GM21576 (cell line): ENCODE results near the gene HIC1.

Experiments used
- ATAC-seq: cut with Tn5 transposase; IDR thresholded peaks from one replicate; pipeline ENCODE4 v1.9.1; 2021; ENCODE audit warnings: mild to moderate bottlenecking, moderate library complexity; ENCODE audit not compliant: unreplicated experiment

Gene HIC1

DNA sequence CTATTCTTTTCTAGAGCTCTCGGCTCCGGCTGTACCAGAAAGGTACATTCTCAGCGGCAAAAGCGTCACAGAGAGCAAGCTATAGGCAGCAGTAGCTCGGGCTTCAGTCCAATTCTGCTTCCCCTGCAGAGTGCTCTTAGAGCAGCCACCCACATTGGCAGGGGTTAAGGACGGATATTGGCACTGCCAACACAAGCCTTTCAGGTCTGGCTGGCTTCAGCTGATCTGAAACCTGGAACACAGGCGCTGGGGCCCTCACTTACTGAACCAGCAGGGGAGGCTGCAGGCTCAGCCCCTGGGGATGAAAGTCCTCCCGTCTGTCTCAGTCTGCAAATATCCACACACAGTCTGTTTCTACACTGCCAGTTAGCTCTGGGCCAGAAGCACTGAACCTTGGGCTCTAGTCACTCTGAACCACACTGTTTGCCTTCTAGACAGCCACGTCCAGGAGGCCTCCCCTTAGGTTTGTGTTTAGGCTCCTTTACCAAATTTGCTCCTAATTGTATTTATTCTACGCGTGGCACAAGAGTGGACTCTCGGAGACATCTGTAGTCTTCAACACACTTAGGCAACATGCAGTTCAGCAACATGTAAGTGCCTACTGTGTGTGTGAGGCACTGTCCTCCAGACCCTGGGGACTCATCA, 40.1 kb downstream of the HIC1 start:
- no peak for ATAC-seq

DNA sequence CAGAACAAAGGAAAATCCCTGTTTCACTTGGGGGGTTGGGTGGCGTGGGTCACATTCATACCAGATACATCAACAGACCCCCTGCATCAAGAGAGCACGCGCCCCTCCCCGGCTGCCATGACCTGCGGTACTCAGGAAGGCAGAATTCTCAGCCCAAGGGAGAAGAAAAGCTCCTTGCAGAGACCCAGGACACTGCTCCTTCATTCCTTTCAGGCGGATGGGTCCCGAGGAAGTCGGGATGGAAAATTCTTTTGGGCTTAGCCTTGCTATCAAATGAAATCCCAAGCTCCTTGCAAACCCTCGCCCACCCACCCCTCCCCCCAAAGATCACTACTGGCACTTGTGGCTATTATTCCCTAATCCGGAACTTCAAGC, 40.6 kb downstream of the HIC1 start:
- ATAC-seq: no peak

DNA sequence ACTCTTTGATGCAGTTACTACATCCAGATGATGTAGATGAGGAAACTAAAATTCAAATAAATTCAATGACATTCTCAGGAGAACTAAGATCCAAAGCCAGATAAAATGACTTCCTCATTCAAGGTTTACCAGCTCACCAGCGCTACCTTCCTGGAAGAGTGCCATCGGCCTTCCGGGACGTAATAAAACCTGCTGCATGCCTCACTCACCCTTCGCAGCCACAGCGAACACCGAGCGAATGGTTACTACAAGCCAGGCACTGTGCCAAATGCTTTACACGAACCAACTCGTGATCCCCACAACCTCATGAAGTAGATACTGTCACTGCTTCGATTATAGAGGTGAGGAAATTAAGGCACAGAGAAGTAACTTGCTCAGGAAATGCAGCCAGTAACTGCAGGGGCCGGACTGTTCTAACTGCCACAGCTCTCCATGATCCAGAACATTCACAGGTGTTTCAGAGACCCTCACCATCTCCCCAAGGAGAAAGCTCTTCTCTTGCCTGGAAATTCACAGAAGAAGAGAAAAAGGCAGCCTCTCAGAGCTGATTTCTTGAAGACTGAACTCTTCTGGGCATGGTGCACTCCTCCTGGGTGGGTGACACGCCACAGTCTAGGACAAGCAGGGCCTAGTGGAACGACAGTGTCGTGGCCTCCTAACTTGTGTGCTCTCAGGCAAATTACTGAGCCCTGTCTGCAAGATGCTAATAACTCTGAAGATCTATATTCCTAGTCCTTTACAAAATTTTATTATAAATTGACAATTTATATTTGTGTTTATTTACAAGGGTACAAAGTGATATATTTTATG, 46.8 kb downstream of the HIC1 start:
- no peak for ATAC-seq

DNA sequence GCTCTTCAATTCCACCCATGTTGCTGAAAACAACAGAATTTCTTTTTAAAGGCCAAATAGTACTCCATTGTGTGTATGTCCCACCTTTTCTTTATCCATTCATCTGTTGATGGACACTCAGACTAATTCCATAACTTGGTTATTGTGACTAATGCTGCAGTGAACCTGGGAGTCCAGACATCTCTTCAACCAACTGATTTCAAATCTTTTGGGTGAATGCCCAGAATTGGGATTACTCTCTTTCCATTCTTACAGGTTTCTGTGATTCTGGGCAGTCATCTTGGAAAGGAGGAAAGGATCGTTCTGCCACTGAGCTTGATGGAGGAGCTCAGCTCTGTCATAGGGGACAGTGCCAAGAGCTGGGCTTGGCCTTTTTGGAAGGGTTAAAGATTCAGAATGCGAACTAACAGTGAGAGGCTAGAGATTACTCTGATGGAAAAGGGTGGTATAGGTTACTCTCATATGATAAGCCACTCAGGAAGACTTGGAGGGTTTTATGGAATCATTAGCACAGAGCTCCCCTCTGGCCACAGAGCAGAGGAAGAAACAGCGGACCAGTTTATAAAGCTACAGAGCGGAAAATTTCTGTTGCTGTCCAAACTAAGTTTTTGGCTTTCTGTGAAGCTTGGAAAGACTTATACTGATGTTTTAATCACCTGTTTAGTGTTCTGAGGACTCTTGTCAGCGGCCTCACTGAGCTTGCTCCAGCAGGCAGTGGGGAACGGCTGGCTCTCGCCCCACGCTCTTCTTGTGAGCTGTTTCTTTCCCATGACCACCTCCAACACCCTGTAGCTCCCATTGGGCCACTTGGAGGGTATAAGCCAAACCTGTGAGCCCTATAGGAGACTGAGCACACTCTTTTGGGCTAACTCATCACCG, 48.3 kb downstream of the HIC1 start:
- no peak for ATAC-seq

DNA sequence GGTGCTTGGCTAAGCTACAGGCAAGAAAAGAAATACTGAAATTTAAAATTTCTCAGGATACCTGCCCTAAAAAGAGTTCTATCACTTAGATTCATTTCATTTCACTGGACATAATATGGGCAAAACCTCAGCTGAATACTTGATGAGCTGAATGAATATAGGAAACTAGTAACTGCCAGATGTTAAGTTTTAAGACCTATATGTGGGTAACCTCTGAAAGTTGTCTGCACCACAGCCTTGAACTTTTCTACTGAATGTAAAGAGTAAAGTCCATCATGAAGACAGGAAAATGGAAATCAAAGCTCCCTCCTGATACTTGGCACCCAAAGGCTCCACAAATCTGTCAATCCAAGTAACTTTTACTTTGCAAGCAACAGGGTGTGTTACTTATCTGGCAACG, 50.8 kb downstream of the HIC1 start:
- no peak for ATAC-seq

DNA sequence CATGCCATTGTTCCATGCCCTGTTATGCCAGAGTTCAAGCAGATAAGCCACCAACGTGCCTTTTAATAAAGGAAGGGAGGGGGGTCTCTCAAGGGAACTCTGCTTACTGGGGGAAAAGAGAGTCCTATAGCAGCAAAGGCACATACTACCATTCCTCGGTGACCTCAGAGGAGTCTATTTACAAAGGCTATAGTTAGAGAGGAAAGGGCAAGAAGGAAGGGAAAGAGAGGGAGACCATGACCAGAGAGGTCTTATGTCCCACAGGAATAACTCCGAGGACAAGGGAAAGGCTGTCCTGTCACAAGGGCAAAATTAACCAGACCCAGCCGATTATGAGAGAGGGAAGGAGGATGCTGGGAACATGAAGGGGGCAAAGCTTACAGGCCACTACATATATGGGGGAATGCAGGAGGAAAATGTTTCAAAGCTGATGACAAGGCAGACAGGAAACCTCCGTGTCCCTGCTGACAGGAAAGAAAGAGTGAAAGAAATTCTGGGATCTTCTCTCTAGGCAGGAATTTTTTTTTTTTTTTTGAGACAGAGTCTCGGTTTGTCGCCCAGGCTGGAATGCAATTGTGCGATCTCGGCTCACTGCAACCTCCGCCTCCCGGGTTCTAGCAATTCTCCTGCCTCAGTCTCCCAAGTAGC, 51.5 kb downstream of the HIC1 start:
- no peak for ATAC-seq

DNA sequence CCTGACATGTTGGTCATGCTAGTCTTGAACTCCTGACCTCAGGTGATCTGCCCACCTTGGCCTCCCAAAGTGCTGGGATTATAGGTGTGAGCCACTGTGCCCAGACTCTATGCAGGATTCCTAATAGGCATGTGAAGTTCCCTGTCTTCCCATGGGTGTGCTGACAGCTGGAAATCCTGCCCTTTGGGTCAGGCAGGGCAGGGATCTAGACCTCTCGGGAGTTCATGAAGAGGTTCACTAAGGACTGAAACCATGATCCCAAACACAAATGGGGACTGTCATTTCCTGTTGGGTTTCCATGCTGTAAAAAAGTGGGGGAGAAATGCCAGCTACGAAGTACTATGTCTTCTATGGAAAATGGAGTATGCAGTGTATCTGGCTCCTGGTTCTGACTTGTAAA, 52.1 kb downstream of the HIC1 start:
- ATAC-seq: no peak

DNA sequence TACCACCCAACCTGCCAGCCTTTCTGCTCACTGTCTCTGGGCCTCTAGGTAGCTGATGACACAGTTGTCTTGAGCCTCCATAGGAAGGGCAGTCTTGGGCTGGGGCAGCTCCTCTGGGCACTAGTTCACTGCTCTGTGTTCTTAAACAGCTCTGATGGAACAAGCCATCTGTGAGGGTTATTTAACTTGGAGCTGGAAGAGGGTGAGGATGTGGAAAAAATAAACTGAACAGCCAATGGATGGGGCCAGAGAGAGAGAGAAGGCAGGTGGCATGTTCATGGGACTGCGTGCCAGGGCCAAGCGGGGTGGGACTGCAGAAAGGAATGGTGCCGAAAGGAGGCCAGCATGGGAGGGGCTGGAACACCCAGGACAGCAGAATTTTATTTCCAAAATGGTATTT, 52.6 kb downstream of the HIC1 start:
- no peak for ATAC-seq

DNA sequence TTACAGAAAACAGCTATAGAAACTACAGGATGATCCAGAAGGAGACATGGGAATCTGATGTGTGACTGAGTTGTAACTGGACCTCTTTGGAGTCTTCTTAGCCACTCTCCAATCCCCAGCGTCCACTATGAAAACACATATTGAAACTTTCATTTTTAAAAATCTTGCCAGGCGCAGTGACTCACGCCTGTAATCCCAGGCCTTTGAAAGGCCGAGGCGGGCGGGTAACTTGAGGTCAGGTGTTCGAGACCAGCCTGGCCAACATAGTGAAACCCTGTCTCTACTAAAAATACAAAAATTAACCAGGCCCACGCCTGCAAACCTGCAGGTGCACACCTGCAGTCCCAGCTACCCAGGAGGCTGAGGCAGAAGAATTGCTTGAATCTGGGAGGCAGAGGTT, 53.3 kb downstream of the HIC1 start:
- ATAC-seq: no peak

DNA sequence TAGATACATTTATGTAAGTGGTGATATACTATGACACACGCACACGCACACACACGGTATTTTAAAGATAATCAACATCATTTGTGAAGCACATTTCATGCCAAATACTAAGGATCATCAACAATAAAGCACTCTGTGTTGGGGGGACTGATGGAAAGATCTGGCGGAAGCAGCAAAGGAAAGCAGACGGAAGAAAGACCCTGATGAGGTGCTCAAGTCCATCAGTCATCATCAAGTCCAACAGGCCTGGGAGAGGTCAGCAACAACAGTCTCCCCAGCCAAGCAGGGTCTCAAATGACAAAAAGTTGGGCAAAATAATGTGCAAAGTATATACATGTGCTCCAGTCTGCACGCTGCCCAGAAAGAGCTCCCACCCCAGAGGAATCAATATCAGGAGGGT, 55.5 kb downstream of the HIC1 start:
- ATAC-seq: no peak

DNA sequence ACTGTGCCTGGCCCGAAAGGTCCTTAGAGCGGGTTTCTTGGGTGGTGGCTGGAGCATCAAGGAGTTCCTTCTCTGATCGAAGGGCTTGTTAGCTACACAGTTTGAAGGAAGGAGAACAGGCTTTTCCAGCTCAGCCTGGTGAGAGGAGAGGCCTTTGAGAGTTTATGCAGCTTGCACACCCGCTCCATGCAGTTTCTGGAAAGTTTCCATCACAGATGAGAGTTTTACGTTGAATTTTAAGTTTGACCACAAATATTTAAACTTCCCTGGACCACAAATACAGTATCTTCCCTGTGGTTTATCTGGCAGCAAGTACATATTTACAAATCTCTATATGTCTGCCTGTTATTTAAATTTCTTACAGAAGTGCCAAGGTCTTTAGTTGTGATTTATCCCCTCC, 56.8 kb downstream of the HIC1 start:
- ATAC-seq: no peak
